NCI-H1436 treated with DMSO at 0.1 percent for 48 hours (cell line): ENCODE results near the gene TBC1D20.
"Not testable (repeated sequence)": the region's sequence is repeated elsewhere in the genome, so short reads cannot be mapped to it uniquely, and the experiment has no call there.

Experiments used
- DNase-seq: peaks from one replicate; lab custom pipeline; 2025; lab: John Stamatoyannopoulos, UW

Gene TBC1D20, protein sequence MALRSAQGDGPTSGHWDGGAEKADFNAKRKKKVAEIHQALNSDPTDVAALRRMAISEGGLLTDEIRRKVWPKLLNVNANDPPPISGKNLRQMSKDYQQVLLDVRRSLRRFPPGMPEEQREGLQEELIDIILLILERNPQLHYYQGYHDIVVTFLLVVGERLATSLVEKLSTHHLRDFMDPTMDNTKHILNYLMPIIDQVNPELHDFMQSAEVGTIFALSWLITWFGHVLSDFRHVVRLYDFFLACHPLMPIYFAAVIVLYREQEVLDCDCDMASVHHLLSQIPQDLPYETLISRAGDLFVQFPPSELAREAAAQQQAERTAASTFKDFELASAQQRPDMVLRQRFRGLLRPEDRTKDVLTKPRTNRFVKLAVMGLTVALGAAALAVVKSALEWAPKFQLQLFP

DNA sequence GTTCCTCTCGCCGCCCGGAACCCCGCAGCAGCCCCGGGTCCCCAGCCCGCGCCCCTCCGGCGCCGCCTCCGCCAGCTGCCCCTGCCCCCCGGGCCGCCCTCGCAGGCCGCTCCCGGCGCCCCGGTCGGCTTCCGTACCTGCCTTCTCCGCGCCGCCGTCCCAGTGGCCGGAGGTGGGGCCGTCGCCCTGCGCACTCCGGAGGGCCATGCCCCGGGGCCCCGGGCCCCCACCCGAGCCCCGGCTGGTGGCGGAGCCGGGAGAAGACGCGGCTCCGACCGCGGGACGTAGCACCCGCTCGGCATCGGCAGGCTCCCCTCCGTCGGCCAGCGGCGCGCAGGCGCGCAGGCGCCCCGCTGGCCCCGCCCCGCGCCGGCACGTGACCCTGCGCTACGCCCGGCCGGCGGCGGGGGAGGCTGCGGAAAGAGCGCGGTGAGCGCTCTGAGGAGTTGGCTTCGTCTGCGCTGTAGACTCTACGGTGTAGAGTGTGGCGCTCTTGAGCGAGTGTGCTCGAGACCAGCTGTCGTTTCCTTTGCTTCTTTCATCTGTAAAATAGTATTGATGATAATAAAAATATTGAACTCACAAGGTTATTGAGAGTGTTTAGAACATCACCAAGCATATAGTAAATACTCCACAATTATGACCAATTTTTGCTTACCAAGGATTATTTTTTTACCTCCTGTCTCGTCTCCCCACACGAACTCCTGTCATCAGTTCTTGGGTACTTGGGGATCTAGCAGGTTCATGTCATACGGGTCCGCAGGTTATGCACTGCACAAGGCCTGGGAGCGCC, at the start of gene TBC1D20:
TSS of gene TBC1D20 (minus strand) at position 335 of the 793 bp plus-strand sequence. CDS start at position 207, 128 bp downstream.
- DNase-seq: peak; percentile 50

DNA sequence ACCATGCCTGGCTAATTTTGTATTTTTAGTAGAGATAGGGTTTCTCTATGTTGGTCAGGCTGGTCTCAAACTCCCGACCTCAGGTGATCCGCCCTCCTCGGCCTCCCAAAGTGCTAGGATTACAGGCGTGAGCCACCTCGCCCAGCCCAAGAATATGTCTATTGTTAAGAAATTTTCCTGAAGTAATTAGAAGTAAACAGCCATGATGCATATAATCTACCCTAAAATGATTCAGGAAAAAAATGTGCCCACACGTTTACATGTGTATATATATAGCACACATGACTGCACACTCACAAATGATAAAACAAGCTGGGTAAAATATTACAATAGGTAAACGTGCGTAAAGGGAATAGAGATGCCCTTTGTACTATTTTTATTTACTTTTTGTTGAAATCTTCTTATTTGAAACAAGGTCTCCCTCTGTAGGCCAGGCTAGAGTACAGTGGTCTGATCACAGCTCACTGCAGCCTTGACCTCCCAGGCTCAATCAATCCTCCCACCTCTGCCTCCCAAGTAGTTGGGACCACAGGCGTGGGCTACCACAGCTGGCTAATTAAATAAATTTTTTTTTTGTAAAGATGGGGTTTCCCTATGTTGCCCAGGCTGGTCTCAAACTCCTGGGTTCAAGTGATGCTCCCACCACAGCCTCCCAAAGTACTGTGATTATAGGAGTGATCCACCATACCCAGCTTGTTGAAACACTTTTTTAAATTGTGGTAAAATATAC, 48.2 kb upstream of the TBC1D20 start:
- not testable (repeated sequence) for DNase-seq

DNA sequence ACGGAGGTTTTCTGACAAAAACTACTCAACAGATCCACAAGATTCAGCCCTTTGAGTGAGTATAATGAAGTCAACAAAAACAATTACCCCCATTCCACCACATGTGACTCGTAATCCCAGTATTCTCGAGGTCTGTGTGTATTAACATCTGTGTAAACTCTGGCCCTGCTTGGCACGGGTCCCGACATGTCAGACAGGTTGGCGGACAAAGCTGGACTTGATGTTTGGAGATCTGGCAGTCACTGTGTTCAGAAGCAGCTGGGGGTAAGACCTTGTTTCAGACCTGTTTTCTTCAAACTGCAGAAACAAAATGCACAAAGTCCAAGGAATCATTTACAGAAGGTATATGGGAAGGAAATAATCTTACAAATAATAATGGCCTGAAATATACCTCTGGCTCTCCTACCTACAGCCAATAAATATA, 46.0 kb upstream of the TBC1D20 start:
- DNase-seq: not testable (repeated sequence)

DNA sequence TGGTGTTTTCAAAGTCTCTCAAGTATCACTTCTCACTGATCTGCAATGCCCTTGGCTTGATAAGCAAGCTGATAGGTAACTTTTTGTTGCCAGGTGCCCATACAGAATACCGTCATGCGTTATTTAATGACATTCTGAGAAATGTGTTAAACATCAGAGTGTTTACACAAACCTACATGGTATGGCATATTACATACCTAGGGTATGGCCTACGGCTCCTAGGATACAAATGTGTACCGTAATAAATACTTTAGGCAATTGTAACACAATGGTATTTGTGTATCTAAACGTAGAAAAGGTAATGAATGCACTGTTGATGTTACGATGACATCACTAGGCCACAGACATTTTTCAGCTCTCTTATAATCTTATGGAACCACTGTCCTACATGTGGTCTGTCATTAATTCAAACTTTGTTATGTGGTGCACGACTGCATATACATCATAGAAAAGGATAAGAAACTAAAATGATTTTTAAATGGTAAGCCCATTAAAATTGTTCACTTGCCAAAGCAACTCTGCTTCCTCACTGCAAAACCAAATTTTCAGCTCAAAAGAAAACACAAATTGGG, 45.5 kb upstream of the TBC1D20 start:
- DNase-seq: no peak

DNA sequence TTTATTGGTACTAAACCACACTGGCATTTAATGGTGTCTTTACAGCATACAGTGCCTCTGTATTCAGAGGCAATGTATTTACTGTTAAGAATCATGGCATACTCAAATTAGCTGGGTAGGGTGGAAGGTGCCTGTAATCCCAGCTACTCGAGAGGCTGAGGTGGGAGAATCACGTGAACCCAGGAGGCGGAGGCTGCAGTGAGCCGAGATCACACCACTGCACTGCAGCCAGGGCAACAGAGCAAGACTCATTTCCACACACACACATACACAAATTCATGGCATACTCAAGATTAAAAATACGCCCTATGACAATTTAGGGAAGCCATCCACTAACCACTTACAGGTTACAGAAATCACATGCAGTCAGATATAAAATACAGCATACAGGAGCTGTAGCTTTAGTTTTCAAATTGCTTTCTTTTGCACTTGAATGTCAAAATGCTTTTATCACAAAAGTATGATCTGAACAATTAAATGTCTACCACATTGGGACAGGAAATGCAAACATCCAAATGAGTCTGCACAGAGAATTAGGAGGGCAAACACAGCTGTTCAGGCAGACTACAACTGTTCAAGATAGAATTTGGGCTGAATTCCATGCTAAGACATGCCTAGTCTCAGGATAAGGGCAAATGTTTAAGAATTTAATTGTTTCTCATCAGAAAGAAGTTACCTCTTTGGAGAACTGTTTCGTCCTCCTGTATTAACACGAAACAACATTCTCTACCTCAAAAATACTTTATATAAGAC, 44.8 kb upstream of the TBC1D20 start:
- DNase-seq: no peak

DNA sequence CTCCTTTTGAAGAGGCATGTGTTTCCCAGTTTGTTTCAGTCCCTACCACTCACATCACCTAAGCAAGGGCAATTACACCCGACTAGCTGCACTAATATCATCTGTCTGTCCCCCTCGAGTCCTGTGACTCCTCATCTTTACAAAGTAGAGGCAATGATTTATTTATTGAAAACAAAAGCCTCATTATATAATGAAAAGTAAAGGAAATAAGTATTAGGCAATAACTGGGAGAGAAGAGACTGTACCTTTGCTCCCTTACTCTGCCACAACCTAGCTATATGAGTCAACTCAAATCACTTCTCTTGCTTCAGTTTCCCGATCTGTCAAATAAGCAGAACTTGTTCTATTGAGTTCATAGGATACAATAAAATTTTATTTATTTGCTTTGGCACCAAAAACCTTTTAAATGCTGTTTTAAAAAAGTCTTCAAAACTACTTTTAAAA, 42.3 kb upstream of the TBC1D20 start:
- DNase-seq: no peak

DNA sequence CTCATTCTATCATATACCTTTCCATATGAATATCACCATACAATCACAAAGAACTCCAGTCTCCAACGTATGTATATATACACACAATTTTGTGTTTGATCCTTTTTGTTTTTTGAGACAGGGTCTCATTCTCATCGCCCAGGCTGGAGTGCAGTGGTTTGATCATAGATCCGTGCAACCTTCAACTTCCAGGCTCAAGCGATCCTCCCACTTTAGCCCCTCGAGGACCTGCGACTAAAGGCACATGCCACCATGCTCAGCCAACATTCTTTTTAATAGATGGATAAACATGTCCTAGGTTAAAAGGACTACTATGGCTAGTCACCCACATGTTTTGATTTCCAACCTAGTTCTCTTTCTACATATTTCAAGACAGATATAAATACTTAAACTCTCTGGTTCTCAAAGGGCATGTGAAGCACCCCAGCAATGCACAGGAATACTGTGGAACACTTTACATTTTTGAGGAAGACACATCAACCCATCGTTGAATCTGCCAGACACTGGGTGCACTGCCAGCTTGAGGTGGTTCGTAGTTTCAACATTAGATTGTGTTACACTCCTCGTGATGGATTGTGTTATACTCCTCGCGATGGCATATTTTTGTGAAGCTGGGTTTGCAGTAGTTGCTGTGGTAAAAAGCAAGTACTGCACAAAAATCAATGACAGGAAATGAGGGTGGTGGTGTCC, 40.9 kb upstream of the TBC1D20 start:
- no peak for DNase-seq

DNA sequence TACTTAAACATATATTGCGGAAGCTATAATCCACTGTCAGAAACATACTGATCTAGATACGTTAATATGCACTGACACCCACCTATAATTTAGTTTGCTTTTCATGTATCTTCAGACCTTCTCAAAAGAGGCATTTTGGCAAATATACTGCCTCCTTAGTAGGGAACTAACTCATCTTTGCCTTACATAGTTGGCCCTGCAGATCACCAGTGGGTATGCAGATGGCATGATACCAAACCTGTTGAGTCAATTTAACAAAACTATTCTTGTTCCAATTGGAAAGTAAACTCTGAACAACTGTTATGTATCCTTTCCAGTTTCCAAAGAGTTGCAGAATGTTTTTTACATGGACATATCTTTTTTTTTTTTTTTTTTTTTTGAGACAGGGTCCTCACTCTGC, 35.6 kb upstream of the TBC1D20 start:
- no peak for DNase-seq

DNA sequence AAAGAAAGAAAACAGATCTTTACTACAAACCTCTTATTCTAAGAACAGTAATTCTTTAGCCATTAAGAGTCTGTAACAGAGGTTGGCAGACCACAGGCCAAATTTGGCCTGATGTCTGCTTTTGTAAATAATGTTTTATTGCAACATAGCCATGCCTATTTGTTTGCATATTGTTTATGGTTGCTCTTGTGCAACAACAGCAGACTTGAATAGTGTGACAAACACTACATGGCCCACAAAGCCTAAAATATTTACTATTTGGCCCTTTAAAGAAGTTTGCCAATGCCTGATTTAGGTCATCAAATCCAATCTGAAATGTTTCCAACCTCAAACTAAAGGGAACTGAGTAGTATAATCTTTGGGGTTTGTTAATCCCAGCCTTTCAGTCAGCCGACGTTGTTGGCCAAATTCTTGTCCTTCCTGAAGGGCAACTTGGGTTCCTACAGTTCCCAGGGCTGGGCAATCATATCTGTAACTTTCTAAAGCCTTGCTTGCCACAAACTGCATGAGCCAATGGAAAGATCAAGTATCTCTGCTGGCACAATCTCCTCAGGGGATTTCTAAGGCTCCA, 33.9 kb upstream of the TBC1D20 start:
- DNase-seq: no peak

DNA sequence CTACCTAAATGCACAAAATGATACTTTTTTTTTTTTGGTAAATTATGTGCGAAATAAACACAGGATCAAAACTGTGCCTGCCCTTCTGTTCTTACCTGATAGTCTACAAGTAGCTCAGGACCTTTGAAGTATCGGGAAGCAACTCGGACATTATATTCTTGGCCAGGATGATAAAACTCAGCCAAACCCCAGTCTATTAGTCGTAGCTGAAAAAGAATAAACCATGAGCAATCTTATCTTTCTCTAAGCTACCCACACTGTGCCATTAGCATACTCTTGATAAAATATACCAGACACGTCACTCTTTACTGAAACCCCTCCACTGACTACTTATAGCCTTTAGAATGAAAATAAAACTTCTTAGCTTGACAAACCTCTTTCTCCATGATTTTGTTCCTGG, 29.8 kb upstream of the TBC1D20 start:
- no peak for DNase-seq

DNA sequence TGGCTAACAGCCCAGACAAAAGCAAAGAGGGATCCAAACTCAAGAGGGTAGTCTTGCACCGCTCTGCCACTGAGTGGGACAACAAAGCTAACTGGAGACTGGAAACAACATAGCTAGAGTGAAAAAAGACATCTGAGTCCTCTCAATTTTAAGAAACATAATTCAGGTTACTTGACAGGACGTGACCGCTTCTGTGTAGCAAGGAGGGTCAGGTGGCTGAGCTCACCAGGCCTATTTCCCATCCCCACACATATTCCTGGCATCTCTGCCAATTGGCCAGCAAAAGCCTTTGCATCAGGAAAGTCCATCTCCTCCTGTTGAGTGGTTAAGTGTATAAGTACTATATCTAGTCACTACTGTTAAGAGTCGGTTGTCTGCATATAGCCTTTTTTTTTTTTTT, 25.3 kb upstream of the TBC1D20 start:
- DNase-seq: no peak

DNA sequence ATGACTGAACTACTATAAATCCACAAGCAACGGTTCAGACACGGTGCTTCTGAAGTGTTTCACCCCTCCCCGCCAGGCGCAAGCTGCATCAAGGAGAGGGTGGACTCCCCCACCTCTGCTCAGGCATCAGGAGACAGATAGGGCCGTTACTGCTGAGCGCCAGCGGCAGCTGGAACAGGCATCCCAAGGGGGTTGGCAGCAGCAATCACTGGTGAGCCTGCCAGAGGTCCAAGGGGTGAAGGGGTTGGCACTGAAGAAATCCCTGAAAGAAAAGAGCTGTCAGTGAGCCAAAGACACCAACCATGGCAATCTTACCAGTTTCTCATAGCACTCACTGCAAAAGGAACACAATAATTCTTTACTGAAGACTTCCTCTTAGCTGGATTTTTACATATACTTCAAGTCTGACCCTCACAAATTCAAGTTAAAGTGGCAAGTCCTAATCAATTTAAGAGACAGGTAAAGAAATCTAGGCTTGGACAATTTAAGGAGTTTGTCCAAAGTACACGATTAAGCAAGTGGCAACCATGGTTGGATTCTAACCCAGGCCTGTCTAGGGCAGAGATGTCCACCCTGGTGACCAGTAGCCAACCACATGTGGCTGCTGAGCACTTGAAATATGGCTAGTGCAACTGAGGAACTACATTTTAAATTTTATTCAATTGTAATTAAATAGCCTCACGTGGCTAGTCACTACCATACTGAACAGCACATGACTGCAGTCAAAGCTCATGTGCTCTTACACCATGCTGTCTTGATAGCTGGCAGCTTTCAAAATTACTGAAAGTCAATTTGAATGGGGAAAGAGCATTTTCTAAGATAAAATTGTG, 21.7 kb upstream of the TBC1D20 start:
- no peak for DNase-seq

DNA sequence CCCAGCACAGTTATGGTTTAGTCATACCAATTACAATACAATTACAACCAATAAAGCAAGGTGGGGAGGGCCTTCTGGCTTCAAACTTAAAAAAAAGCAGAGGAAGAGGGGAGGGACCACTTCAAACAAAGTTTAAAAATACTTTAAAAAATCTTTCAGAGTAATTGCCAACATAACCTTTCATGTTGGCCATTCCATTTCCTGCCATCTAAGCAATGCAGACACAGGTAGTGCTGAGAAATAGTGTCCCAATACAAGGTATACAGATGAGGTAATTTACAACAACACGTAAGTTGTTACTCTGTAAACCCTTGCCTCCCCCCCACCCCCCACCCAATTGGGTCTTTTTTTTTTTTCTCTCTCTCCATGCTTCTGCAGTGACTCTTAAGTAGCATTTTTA, 18.8 kb upstream of the TBC1D20 start:
- DNase-seq: no peak

DNA sequence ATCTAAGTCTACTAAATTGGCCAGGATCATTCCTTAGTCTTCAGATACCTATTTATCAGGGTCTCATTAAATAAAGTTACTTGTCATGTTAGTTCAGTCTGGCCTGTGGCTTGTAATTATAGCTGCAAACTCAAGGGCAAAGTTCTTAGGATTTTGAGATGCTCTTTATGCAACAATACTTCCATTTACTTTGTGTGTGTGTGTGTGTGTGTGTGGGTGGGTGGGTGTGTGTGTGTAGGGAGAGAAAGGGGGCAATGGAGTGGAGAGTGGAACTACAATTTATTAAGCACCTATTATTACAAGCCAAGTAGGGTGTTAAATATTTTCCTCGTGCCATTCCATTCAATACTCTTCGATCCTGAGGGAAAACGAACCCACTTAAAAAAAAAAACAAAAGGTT, 17.7 kb upstream of the TBC1D20 start:
- no peak for DNase-seq

DNA sequence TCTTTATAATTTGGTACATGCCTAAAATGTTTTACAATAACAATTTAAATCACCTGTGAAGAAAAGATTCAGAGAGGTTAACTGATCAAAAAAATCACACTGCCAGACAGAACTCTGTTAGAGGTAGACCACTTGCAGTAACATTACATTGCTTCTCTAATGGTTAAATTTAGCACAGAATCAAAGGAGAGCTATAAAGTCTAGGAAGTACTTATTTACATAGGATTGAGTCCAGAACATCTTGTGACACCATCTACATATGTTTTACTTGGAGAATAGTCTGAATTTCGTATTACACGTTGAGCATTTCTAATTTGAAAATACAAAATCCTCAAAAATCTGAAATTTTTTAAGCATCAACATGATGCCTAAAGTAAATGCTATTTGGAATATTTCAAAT, 17.2 kb upstream of the TBC1D20 start:
- DNase-seq: no peak

DNA sequence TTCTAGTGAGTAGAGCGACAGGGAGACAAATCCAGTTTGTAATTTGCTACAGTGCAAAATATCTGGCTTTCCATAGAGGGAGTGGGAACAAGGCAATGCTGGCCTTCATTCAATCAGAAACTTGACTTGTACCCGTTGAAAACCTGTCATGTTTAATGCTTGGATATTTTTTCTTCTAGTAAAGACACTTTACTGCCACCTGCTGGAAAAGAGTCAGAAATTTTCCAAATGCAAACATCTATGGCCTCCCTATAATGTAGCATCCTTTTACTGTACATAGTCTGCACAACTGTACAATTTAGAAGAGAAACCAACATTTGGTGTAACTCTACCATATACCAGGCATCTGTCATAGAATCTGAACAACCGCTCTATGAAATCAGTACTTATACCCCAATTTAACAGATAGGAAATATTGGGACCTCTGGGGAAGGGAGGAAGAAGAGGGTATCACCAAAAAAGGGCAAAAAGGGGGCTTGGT, 16.7 kb upstream of the TBC1D20 start:
- peak; percentile 8 for DNase-seq

DNA sequence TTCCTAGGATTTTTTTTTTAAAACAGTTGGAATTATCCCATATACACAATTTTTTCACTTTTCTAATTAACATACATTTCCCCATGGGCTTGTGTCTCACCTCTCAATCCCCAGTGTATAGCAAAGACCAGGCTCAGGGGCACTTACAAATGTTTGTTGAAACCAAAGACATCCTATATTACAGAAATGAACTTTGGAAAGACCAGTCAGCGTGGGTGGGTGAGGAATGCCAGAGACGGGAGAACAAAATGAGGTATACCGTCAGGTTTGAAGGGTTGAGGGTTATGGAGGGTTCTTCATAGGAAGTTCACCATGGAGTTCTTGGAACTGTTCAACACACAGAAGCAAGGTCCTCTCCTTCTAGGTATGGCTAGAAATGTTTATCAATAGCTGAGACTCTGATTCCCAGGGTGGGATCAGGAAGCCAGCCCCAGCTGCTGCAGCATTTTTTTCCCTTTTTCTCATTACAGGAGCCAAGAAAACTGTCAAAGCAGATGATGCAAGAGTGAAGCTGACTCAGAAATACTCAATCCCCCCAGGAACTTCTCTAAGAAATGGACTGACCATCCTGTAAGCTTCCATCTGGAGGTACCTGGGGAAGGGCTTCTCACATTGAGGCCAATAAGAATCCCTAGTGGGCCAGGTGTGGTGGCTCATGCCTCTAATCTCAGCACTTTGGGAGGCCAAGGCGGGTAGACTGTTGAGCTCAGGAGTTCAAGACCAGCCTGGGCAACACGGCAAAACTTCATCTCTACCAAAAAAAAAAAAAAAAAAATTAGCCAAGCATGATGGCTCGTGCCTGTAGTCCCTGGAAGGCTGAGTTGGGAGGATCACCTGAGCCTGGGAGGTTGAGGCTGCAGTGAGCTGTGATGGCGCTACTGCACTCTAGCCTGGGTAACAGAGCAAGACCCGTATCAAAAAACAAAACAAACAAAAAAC, 15.9 kb upstream of the TBC1D20 start:
- no peak for DNase-seq

DNA sequence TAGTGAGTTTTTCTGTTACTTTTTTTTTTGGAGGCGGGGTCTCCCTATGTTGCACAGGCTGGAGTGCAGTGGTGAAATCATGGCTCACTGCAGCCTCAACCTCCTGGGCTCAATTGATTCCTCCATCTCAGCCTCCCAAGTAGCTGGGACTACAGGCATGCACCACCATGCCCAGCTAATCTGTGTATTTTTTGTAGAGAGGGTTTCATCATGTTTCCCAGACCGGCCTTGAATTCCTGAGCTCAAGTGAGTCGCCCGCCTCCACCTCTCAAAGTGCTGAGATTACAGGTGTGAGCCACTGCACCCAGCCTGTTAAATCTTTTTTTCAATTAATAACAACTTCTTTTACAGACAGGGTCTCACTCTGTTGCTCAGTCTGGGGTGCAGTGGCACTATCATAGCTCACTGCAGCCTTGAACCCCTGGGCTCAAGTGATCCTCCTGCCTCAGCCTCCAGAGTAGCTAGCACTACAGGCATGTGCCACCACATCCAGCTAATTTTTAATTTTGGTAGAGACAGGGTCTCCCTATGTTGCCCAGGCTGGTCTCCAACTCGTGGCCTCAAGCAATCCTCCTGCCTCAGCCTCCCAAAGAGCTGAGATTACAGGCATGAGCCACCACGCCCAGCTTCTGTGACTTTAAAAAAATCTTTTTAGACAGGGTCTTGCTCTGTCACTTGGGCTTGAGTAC, 14.4 kb upstream of the TBC1D20 start:
- DNase-seq: not testable (repeated sequence)
